ENCODE data around the gene GLRX5.

DNA sequence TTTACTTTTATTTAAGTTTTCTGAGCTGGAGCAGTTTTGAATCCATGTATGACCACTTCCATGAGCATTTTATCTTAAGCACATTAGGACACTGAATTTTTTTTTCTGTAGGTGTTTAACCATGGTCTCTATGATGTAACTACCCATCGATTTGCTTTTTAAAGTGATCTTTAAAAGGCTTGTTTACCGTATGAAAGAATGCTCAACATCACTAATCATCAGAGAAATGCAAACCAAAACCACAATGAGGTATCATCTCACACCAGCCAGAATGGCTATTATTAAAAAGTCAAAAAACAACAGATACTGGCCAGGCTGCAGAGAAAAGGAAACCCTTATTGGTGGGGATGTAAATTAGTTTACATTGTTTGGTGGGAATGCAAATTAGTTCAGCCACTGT is 23.0 kb downstream of the GLRX5 start:
- TF ChIP-seq HEYL (CRISPR knock-in tag; IDR thresholded peaks at IDR 0.05) (no peak), RCOR1 (IDR thresholded peaks at IDR 0.05; ENCODE audit: low read depth, low read length) (no peak), ESRRA (IDR thresholded peaks at IDR 0.05; ENCODE audit: borderline replicate concordance, low read length) (no peak), POLR2A (IDR thresholded peaks at IDR 0.05; ENCODE audit: low read length) (no peak)
- TF ChIP-seq, protein P1, sequence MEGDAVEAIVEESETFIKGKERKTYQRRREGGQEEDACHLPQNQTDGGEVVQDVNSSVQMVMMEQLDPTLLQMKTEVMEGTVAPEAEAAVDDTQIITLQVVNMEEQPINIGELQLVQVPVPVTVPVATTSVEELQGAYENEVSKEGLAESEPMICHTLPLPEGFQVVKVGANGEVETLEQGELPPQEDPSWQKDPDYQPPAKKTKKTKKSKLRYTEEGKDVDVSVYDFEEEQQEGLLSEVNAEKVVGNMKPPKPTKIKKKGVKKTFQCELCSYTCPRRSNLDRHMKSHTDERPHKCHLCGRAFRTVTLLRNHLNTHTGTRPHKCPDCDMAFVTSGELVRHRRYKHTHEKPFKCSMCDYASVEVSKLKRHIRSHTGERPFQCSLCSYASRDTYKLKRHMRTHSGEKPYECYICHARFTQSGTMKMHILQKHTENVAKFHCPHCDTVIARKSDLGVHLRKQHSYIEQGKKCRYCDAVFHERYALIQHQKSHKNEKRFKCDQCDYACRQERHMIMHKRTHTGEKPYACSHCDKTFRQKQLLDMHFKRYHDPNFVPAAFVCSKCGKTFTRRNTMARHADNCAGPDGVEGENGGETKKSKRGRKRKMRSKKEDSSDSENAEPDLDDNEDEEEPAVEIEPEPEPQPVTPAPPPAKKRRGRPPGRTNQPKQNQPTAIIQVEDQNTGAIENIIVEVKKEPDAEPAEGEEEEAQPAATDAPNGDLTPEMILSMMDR (IDR thresholded peaks at IDR 0.05), result no peak
